GM21528 (cell line): ENCODE measurements around the gene ST8SIA3.
"Not testable (repeated sequence)": the region's sequence is repeated elsewhere in the genome, so short reads cannot be mapped to it uniquely, and the experiment has no call there.

Experiments
- ATAC-seq: cut with Tn5 transposase; IDR thresholded peaks from one replicate; pipeline ENCODE4 v1.9.1; 2021; ENCODE audit warnings: mild to moderate bottlenecking, moderate library complexity; ENCODE audit not compliant: unreplicated experiment, low FRiP score

ST8SIA3 gene

DNA sequence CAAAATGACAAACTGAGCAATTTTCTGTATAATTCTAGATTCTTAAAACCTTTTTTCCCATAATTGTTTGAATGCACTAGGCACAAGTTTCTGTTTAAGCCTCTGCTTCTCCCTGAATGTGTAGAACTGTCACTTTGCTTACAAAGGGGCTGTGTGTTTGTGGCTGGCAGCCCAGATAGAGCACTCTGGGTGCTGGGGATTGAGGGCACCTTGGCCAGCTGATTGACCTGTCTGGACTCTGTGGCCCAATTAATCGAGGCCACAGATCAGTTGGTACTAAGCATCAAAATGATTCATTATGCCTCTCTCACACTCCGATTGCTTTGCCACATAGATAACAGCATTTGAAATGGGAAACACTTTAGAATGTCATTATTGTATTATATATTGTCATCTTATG lies 12.1 kb downstream of the ST8SIA3 start:
- no peak for ATAC-seq

DNA sequence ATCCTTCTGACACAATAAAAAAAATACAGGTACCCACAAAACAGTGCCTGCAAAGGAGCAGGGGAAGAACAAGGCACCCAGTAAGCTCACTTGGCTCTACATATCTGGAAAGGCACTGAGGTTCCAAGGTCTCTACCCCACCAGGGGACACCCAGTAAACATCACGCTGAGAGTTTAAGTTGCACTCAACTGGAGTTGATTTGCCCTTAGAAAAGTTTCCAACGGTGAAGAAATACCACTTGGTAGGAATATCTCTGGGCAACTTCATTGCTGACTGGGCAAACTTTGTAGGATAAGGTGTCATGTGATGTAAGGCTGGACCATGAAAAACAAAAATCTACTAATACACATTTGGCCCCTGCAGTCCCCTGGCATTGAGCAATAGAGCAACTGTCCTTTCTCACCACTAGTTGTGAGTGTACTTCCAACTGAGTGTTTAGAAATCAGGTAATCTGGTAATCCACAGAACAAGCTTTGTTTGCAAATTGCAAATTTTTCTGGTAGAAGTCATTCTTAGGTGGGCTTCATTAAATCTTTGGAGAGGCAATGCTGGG lies 14.2 kb downstream of the ST8SIA3 start:
- ATAC-seq = no peak

DNA sequence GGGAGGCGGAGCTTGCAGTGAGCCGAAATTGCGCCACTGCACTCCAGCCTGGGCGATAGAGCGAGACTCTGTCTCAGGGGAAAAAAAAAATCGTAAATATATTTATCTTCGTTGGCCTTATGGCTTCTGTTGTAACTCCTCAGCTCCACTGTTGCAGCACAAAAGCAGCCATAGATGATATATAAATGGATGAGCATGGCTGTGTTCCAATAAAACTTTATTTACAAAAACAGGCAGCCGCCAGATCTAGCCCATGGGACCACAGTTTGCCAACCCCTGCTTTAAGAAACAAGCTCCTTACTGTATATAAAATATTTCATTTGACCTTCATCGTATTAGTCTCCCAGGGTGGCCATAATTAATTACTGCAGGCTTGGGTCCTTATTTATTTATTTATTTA lies 20.1 kb downstream of the ST8SIA3 start:
- no peak for ATAC-seq

DNA sequence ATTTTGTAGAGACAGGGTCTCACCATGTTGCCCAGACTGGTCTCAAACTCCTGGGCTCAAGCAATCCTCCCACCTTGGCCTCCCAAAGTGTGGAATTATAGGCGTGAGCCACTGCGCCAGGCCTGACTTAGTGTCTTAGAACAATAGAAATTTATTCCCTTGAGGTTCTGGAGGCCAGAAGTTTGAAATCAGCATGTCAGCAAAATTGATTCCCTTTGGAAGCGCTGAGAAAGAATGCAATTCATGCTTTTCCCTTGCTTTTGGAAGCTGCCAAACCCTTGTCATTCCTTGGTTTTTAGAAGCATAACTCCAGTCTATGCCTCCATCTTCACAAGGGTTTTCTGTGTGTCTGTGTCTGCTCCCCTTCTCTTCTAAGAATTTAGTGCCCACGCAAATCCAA lies 20.7 kb downstream of the ST8SIA3 start:
- no peak for ATAC-seq

DNA sequence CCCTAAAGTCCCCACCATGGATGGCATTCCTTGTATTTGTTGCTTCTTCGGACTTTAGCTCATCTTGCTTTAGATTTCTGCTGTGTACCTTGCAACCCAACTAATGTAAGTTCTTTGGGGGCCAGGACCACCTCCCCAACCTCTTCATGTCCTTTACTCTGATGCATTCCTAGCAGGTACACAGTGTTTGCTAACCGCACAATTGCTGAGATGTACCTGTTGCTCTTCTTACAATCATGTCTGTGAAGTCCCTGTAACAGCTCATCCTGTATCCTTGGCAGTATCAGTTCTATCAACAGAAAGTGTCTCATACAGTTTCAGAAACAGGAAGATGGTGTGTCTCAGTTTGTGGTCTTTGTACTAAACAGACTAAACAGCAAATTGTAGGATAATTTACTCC lies 24.1 kb downstream of the ST8SIA3 start:
- no peak for ATAC-seq

DNA sequence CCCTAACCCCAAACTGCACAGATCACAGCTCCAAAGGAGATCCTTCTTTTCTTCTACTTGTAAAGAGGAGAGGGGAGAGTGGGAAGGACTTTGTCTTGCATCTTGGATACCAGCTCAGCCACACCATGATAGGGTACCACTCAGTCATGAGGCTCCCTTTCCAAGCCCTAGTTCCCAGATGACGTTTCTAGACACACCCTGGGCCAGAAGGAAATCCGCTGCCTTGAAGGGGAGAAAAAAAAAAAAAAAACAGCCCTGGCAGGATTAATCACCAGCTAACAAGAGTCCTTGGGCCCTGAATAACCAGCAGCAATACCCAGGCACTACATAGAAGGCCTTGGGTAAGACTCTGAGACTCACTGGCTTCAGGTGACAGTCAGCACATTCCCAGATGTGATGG lies 36.9 kb downstream of the ST8SIA3 start:
- ATAC-seq = no peak

DNA sequence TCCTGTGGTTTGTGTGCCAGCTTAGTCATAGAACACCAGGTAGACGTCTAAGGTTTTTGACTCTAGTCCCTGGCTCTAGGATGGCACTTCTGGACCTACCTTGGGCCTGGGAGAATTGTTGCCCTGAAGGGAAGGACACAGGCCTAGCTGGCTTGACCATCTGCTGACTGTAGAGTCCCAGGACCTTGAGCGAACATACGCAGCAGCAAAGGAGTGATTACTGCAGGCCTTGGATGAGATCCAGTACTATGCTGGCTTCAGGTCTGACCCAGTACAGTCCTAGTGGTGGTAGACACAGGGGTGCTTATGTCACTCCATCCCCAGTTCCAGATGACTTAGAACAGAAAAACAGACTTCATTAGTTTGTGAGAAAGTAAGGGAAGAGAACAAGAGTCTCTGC lies 37.7 kb downstream of the ST8SIA3 start:
- ATAC-seq = no peak

DNA sequence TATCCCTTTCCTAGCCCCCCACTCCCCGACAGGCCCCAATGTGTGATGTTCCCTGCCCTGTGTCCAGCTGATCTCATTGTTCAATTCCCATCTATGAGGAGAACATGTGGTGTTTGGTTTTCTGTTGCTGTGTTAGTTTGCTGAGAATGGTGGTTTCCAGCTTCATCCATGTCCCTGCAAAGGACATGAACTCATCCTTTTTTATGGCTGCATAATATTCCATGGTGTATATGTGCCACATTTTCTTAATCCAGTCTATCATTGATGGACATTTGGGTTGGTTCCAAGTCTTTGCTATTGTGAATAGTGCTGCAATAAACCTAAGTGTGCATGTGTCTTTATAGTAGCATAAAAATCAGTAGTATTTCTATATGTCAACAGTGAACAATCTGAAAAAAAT lies 42.4 kb downstream of the ST8SIA3 start:
- not testable (repeated sequence) for ATAC-seq

DNA sequence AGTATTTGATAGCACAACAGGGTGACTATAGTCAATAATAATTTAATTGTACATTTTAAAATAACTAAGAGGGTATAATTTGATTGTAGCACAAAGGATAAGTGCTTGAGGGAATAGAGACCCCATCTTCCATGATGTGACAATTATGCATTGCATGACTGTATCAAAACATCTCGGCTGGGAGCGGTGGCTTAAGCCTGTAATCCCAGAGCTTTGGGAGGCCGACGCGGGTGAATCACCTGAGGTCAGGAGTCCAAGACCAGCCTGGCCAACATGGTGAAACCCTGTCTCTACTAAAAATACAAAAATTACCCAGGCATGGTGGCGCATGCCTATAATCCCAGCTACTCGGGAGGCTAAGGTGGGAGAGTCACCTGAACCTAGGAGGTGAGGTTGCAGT lies 44.5 kb downstream of the ST8SIA3 start:
- not testable (repeated sequence) for ATAC-seq

DNA sequence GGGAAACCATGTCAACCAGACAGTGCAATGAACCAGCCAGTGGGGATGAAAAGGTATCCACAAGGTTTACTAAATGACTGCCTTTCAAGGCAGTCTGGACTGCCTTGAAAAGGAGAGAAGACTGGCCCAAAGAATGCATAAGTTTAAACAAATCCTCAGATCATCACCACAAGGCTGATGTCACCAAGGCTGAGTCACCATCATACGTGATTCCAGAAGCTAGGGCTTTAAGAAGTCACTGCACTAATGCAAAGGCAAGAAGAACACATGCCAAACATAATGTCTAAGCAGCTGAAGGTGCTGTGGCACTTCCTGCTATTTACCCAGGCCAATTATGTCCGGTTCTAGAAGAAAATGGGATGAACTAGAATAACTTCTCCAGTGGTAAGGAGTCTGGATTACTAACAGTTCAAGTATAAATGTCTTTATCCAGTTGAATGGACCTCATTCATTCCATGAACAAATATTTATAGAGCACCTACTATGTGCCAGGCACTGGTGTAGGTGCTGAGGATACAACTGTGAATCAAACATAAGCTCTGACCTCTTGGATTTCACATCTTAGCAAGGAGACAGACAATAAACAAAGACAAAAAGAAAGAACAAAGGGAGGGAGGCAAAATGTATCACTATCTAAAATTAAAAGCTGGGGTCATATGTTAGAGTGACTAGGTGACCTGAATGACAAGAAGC lies 45.2 kb downstream of the ST8SIA3 start:
- no peak for ATAC-seq

DNA sequence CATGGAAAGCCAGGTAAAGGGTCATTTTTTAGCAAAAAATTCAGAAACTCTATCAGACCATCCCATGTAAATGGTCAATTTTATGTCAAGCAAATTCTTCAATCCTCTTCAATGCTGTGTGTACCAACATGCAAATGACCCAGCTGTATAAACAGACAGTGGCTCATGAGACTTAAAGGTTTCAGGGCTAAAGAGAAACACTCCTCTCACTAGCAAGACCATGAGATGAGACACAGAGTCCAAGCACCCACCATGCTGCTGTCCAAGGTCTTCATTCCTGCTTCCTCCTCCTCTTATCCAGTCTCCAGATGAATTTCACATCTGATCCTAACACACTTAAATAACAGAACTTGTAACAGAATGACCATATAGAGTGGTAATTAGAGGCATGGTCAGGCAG lies 52.0 kb downstream of the ST8SIA3 start:
- no peak for ATAC-seq

DNA sequence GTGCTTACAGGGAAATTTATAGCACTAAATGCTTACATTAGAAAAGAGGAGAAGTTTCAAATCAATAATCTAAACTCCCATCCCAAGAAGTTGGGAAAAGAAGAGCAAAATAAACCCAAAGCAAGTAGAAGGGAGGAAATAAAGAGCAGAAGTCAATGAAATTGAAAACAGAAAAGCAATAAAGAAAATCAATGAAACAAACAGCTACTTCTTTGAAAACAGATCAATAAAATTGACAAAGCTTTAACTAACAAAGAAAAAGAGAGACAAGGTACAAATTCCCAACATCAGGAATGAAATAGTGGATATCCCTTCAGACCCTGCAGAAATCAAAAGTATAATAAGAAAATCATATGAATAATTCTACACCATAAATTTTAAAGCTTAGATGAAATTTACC lies 57.3 kb downstream of the ST8SIA3 start:
- no peak for ATAC-seq

DNA sequence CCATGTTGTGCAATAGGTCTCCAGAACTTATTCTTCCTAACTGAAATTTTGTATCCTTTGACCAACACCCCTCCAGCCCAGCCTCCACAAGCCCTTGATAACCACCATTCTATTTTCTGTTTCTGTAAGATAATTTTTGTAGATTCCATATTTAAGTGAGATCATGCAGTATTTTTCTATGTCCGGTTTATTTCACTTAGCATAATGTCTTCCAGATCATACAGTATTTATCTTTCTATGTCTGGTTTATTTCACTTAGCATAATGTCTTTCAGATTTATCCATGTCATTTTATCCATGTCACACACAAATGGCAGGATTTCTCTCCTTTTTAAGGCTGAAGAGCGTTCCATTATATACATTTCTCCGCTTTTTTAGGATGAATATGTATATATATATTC lies 58.4 kb downstream of the ST8SIA3 start:
- ATAC-seq = no peak

DNA sequence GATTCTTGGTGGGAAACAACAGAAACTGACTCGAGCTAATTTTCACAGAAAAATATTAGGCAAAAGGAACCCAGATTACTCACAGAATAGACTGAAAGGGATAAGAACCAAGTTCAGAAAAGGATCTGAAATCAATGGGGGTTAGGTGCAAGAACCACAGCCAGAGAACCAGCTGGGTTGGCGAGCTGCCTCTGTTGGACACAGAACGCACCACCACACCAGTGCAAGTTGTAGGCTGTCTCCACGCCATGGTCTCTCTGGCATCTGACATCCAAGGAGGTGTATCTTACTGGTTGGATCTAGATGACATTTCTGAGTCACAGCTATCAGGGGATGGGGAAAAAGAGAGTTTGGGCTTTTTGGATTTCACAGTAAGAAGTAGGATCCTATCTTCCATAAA lies 64.2 kb downstream of the ST8SIA3 start:
- no peak for ATAC-seq
